ENCODE data around the gene PVR. TPM values are rescaled to one million over a fixed set of nuclear protein-coding genes. Genes with fewer than 3 reads are reported as not detected.

Gene PVR
- total RNA-seq, 2 donors from 2014 or later, result 27.5 to 64.7 TPM

- ATAC-seq, result peak; percentile 17 to 25
- no peak for DNase-seq
- intact Hi-C loops (cut with DNase I), result no loop called here
These were observed 3.2 kb upstream of the PVR start for GRCh38 chr19:44640518-44640917.

- intact Hi-C loops (cut with DNase I), result no loop called here
- ATAC-seq, result no peak
- DNase-seq, result no peak
These were observed 2.0 kb upstream of the PVR start for GRCh38 chr19:44641501-44642265.

DNA sequence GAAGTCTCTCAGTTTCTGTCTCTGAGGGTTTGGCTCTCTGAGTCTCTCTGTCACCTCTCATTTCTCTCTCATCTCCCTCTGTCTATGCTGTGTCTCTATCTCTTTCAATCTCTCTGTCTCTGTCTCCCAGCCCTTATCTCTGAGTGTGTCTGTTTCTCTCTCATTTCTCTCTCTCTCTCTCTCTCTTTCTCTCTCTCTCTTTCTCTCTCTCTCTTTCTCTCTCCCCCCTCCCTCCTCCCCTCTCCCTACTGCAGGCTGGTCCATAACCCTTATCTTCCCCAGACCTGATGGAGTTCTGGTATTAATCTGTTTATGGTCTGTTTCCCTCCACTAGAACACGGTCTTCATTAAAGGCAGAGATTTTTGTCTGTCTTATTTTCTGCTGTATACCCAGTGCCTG lies 1.3 kb upstream of the PVR start:
- ATAC-seq (no peak), DNase-seq (no peak)
- intact Hi-C loops (cut with DNase I), result no loop called here

GRCh38 chr19:44644402-44645016 lies 799 bp downstream of the PVR start:
- intact Hi-C loops (cut with DNase I), result no loop called here
- DNase-seq (peak; percentile 37), ATAC-seq (peak; percentile 14 to 58)

- intact Hi-C loops (cut with DNase I), result no loop called here
- DNase-seq (no peak), ATAC-seq (no peak)
These were observed 1.8 kb downstream of the PVR start for GRCh38 chr19:44645407-44646048.

GRCh38 chr19:44646049-44646416 lies 2.3 kb downstream of the PVR start:
- ATAC-seq (no peak), DNase-seq (no peak)
- intact Hi-C loops (cut with DNase I), result no loop called here

DNA sequence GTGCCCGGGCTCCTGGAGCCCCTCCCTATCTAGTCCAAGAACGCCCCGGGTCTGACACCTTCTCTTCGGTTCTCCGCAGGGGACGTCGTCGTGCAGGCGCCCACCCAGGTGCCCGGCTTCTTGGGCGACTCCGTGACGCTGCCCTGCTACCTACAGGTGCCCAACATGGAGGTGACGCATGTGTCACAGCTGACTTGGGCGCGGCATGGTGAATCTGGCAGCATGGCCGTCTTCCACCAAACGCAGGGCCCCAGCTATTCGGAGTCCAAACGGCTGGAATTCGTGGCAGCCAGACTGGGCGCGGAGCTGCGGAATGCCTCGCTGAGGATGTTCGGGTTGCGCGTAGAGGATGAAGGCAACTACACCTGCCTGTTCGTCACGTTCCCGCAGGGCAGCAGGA lies 3.4 kb downstream of the PVR start:
- no peak for ATAC-seq
- no peak for DNase-seq
- intact Hi-C loops (cut with DNase I), result no loop called here

DNA sequence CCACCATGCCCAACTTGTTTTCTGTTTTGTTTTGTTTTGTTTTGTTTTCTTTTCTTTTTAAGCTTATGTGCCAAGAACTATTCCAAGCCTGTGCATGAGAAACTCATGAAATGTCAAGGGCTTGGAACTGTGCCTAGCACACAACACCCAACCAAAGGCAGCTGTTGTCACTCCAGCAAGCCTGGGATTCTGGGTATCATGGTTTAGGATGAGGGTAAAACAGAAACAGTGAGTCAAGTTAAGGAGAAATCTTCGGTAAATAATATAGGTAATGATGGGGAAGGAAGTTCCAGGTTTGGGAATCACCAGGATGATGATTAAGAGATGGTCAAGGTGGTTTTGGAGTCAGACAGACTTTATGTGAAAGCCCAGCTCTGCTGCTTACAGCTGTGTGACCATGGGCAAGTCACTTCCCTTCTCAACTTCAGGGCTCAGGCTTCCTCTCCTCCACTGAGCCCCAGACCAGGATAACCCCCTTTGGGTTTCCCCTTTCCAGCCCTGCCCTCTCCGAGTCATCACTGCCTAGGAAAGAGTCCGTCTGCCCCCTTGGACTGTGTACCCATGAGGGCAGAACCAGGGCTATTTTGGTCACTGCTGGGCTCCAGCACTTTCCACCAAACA lies 5.0 kb downstream of the PVR start:
- peak; percentile 47 for DNase-seq
- intact Hi-C loops (cut with DNase I), result no loop called here
- ATAC-seq, result peak; percentile 26 to 51

DNA sequence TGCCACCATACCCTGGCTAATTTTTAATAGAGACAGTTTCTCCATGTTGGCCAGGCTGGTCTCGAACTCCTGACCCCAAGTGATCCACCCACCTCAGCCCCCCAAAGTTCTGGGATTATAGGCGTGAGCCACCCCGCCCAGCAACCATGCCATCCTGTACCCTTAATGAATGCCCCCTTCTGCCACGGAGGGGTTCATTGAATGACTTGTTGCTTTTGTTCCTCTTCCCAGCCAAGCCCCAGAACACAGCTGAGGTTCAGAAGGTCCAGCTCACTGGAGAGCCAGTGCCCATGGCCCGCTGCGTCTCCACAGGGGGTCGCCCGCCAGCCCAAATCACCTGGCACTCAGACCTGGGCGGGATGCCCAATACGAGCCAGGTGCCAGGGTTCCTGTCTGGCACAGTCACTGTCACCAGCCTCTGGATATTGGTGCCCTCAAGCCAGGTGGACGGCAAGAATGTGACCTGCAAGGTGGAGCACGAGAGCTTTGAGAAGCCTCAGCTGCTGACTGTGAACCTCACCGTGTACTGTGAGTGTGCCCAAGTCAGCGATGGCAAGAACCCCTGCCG lies 6.0 kb downstream of the PVR start:
- intact Hi-C loops (cut with DNase I), result loop anchor here in 1 of 2 donors (5.0 kb wide), 1 partner anchor 62 kb away; no protein-coding TSS in a partner anchor
- ATAC-seq (no peak), DNase-seq (no peak)

- ATAC-seq, result no peak
- no peak for DNase-seq
- intact Hi-C loops (cut with DNase I), result loop anchor here in 1 of 2 donors (5.0 kb wide), 1 partner anchor 66 kb away; no protein-coding TSS in a partner anchor
These were observed 9.6 kb downstream of the PVR start for GRCh38 chr19:44653343-44653742.

- DNase-seq (peak; percentile 78), ATAC-seq (peak; percentile 71 to 79)
- intact Hi-C loops (cut with DNase I), result loop anchor here in 1 of 2 donors (5.0 kb wide), 1 partner anchor 67 kb away; no protein-coding TSS in a partner anchor
These were observed 10.5 kb downstream of the PVR start for GRCh38 chr19:44653977-44654774.

DNA sequence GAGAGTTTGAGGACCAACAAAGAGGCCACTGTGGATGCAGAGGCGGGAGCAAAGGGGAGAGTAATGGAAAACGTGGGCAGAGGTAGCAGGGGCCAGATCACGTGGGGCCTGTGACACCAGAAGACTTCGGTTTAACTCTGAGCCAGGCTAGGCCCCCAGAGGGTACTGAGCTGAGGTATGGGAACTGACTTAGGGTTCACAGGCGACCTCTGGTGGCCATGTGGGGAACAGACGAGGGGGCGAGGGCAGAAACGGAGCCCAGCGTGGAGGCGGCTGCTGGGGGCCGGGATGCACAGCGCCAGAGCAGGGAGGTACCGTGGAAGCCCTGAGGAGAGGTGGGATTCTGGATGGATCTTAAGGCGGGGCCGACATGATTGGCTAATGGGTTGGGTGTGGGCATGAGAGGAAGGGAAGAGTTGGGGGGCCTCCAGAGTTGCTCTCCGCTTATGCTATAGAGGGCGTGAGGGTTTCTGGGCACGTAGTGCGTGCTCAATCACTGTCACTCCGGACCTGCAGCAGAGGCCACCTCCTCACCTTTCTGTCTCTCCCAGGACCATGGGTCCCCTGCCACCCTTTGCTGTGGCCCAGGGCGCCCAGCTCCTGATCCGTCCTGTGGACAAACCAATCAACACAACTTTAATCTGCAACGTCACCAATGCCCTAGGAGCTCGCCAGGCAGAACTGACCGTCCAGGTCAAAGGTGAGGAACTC lies 13.7 kb downstream of the PVR start:
- DNase-seq, result peak; percentile 78
- intact Hi-C loops (cut with DNase I), result loop anchor here (1.0 to 5.0 kb wide), 2 partner anchors 85 to 86 kb away; no protein-coding TSS in a partner anchor
- ATAC-seq, result peak; percentile 66 to 83

DNA sequence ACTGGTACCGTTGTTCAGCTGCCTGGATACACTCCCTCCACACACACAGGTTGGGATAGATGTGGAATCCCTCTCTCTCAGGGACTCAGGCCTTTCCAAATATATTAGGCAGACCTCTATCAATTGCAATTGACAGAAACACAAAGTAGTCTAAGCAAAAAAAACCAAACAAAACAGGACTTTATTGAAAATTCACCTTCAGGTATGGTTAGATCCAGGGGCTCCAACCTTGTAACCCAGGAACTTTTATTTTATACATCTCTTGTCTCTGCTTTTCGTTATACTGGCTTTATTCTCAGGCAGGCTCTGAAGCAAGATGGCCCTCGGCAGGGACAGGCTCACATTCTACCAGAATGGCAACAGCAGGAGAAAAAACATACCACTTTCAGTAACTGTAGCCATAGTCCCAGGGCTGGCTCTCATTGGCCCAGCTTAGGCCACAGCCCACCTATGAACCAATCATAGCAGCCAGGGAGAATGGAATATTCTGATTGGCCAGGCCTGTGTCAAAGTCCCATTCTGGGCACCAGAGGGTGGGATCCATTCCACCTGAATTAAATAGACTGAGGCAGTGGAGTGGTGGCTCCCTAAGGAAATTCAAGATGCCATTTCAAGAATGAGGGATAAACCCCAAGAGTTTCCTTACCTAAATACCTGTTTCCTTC lies 14.5 kb downstream of the PVR start:
- ATAC-seq (no peak), DNase-seq (no peak)
- intact Hi-C loops (cut with DNase I), result loop anchor here in 1 of 2 donors (5.0 kb wide), 1 partner anchor 86 kb away; no protein-coding TSS in a partner anchor

DNA sequence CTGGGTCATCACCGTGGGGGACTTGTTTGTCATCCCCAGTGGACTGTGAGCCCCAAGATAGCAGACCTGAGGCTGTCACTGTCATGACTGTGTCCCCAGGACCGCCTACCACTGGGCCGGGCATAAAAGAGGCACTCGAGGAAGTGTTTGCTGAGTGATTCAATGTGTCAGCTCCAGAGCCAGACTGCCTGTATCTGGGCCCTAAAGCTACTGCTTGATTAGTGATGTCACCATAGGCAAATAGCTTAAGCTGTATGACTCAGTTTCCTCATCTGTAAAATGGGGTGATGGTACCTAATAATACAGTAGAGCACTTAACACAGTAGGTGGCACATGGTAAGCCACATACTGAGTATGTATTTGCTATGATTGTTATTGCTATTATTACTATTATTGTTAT lies 16.4 kb downstream of the PVR start:
- ATAC-seq, result no peak
- DNase-seq, result no peak
- intact Hi-C loops (cut with DNase I), result no loop called here

GRCh38 chr19:44661205-44661604 lies 17.5 kb downstream of the PVR start:
- intact Hi-C loops (cut with DNase I), result no loop called here
- ATAC-seq (no peak), DNase-seq (no peak)

- intact Hi-C loops (cut with DNase I), result no loop called here
- ATAC-seq (no peak), DNase-seq (no peak)
These were observed 18.2 kb downstream of the PVR start for GRCh38 chr19:44661904-44662303.

DNA sequence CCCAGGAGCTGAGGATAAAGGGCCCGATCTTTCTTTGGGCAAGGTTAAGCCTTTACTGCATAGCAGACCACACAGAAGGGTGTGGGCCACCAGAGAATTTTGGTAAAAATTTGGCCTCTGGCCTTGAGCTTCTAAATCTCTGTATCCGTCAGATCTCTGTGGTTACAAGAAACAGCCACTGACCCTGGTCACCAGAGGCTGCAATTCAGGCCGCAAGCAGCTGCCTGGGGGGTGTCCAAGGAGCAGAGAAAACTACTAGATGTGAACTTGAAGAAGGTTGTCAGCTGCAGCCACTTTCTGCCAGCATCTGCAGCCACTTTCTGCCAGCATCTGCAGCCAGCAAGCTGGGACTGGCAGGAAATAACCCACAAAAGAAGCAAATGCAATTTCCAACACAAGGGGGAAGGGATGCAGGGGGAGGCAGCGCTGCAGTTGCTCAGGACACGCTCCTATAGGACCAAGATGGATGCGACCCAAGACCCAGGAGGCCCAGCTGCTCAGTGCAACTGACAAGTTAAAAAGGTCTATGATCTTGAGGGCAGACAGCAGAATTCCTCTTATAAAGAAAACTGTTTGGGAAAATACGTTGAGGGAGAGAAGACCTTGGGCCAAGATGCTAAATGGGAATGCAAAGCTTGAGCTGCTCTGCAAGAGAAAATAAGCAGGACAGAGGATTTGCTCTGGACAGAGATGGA lies 19.1 kb downstream of the PVR start:
- intact Hi-C loops (cut with DNase I), result no loop called here
- ATAC-seq, result no peak
- DNase-seq, result no peak

All from left cardiac atrium (tissue), 4 donors.